ENCODE results near the gene SUSD1. TPM values are rescaled to one million over a fixed set of nuclear protein-coding genes. Genes with fewer than 3 reads are reported as not detected.

SUSD1 gene
- total and polyA plus RNA-seq, 2 experiments from 2014 or later = 18.5 to 30.5 TPM

DNA sequence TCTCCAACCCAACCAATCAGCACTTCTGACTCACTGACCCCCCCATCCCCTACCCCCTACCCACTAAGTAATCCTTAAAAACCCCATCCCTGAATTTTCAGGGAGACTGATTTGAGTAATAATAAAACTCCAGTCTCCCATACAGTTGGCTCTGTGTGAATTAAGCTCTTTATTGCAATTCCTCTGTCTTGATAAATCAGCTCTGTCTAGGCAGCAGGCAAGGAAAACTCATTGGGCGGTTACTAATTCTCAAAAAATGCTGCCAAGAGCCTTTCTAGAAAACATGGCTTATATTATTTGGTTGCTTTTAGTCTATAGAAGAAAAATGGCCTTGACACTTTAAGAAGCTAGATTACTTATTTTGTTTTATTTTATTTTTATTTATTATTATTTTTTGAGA lies 131.7 kb downstream of the SUSD1 start:
- no peak for DNase-seq (ENCODE audit: low spot score)
- H3K27ac ChIP-seq = no peak overlapping the region
- no peaks in the 10 kb centered on the region for H3K4me1 ChIP-seq (ENCODE audit: insufficient read depth)
- no peaks in the 10 kb centered on the region for H3K9me2 ChIP-seq (replicated peaks; ENCODE audit: insufficient read depth)
- no peaks in the 10 kb centered on the region for H3K36me3 ChIP-seq (replicated peaks; ENCODE audit: insufficient read depth, low read depth)
- no peaks in the 10 kb centered on the region for H3K9me3 ChIP-seq (ENCODE audit: low read depth)
- no peaks in the 10 kb centered on the region for H3K79me2 ChIP-seq
- TF ChIP-seq, protein P1, sequence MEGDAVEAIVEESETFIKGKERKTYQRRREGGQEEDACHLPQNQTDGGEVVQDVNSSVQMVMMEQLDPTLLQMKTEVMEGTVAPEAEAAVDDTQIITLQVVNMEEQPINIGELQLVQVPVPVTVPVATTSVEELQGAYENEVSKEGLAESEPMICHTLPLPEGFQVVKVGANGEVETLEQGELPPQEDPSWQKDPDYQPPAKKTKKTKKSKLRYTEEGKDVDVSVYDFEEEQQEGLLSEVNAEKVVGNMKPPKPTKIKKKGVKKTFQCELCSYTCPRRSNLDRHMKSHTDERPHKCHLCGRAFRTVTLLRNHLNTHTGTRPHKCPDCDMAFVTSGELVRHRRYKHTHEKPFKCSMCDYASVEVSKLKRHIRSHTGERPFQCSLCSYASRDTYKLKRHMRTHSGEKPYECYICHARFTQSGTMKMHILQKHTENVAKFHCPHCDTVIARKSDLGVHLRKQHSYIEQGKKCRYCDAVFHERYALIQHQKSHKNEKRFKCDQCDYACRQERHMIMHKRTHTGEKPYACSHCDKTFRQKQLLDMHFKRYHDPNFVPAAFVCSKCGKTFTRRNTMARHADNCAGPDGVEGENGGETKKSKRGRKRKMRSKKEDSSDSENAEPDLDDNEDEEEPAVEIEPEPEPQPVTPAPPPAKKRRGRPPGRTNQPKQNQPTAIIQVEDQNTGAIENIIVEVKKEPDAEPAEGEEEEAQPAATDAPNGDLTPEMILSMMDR (IDR thresholded peaks at IDR 0.05; ENCODE audit: poor library complexity) = no peak
- TF ChIP-seq EZH2 (IDR thresholded peaks at IDR 0.05; ENCODE audit: borderline replicate concordance) (no peak), EZH2phosphoT487 (IDR thresholded peaks at IDR 0.05; ENCODE audit: low read depth, severe bottlenecking, unreplicated experiment) (no peak)
- no peaks in the 10 kb centered on the region for H4K20me1 ChIP-seq (ENCODE audit: insufficient read depth, poor library complexity, severe bottlenecking)
- WGBS (ENCODE audit: low lambda C conversion rate, missing lambda C conversion rate) = 97% methylated on average over 1 of the region's 1 CpG
- H3K27me3 ChIP-seq = no peaks in the 10 kb centered on the region
- no peak overlapping the region for H2AFZ ChIP-seq
- H3K4me2 ChIP-seq = no peak overlapping the region
- no peak overlapping the region for H3K4me3 ChIP-seq

DNA sequence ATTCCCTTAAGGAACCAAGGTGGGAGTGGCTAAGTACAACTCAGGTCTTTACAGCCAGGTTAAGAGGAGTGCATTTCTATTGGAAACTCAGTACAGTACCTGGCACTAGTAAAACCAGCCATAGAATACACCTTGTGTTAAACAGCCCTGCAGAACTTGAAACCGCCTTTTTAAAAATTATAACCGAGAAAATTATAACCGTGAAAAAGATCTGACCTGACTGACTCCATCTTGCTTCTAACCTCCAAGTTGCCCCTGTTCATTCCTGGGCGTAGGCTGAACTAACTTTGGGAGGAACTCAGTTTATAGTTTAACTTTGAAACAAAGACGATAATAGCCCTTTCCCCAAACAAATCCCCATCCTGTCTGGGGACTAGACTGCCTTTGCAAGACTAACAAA lies 132.3 kb downstream of the SUSD1 start:
- Histone ChIP-seq H3K27me3 (no peaks in the 10 kb centered on the region), H3K4me1 (ENCODE audit: insufficient read depth) (no peaks in the 10 kb centered on the region), H3K27ac (no peak overlapping the region), H3K4me2 (no peak overlapping the region), H2AFZ (no peak overlapping the region), H3K79me2 (no peaks in the 10 kb centered on the region), H3K36me3 (replicated peaks; ENCODE audit: insufficient read depth, low read depth) (no peaks in the 10 kb centered on the region), H4K20me1 (ENCODE audit: insufficient read depth, poor library complexity, severe bottlenecking) (no peaks in the 10 kb centered on the region), H3K9me3 (ENCODE audit: low read depth) (no peaks in the 10 kb centered on the region), H3K9me2 (replicated peaks; ENCODE audit: insufficient read depth) (no peaks in the 10 kb centered on the region), H3K4me3 (no peak overlapping the region)
- WGBS (ENCODE audit: low lambda C conversion rate, missing lambda C conversion rate) = 84% methylated on average over 5 of the region's 5 CpGs
- TF ChIP-seq EZH2 (IDR thresholded peaks at IDR 0.05; ENCODE audit: borderline replicate concordance) (no peak), EZH2phosphoT487 (IDR thresholded peaks at IDR 0.05; ENCODE audit: low read depth, severe bottlenecking, unreplicated experiment) (no peak)
- TF ChIP-seq, protein P1 (IDR thresholded peaks at IDR 0.05; ENCODE audit: poor library complexity) = no peak
- no peak for DNase-seq (ENCODE audit: low spot score)

DNA sequence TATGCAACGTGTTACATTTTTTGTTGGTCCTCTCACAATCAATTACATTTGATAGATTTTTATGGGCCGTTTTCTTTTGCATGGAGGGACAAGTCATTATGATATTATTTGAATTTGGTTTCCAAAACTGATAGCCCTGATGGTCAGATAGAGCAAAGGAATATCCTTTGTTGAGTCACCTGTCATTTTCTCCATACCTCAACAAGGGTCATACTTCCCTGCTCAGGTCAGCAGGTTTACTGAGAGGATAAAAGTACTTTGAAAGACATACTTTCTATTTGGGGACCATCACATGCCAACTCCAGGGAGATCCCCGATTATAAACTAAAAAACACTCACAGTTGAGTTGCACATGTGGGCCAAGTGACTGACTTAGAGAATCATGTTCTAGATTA lies 132.9 kb downstream of the SUSD1 start:
- H3K4me3 ChIP-seq = no peak overlapping the region
- no peak overlapping the region for H2AFZ ChIP-seq
- H3K79me2 ChIP-seq = no peaks in the 10 kb centered on the region
- no peaks in the 10 kb centered on the region for H3K27me3 ChIP-seq
- H3K27ac ChIP-seq = no peak overlapping the region
- no peaks in the 10 kb centered on the region for H3K4me1 ChIP-seq (ENCODE audit: insufficient read depth)
- TF ChIP-seq EZH2phosphoT487 (IDR thresholded peaks at IDR 0.05; ENCODE audit: low read depth, severe bottlenecking, unreplicated experiment) = no peak
- TF ChIP-seq, protein P1 (IDR thresholded peaks at IDR 0.05; ENCODE audit: poor library complexity) = no peak
- TF ChIP-seq EZH2 (IDR thresholded peaks at IDR 0.05; ENCODE audit: borderline replicate concordance) = no peak
- H3K4me2 ChIP-seq = no peak overlapping the region
- no peaks in the 10 kb centered on the region for H3K9me2 ChIP-seq (replicated peaks; ENCODE audit: insufficient read depth)
- H3K9me3 ChIP-seq (ENCODE audit: low read depth) = no peaks in the 10 kb centered on the region
- no peaks in the 10 kb centered on the region for H3K36me3 ChIP-seq (replicated peaks; ENCODE audit: insufficient read depth, low read depth)
- no peak for DNase-seq (ENCODE audit: low spot score)
- 86% methylated on average over 3 of the region's 3 CpGs for WGBS (ENCODE audit: low lambda C conversion rate, missing lambda C conversion rate)
- no peaks in the 10 kb centered on the region for H4K20me1 ChIP-seq (ENCODE audit: insufficient read depth, poor library complexity, severe bottlenecking)
